ENCODE data around the gene PBX3. TPM values are rescaled to one million over a fixed set of nuclear protein-coding genes. Genes with fewer than 3 reads are reported as not detected.

PBX3 gene
- total and polyA plus RNA-seq, 2 of the 13 experiments (the other 11 are each of a cell fraction or from before 2014, with no cell fraction given), result 6.0 to 11.2 TPM

DNA sequence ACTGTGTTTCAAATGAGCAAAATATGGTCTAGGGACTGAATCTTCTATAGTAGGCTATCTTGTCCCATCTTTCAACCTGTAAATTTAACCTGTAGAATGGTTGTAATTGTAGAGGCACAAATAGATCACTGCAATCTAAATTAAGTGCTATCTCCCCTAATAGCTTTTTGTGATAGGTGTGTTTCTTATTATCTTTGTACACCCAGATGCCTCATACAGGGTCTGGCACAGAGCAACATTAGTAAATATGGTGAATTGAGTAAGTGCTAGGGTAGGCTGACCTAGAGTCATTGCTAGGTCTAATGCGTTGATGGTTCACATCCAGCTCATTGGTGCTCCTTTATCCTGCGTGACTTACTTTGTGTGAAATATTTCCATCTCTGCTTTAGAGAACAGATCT, 100.6 kb downstream of the PBX3 start:
- no peak overlapping the region for H3K27ac ChIP-seq (ENCODE audit: extremely low read length, insufficient read depth, low read length)
- no peaks in the 10 kb centered on the region for H3K36me3 ChIP-seq (replicated peaks in 1 of 2; ENCODE audit: control insufficient read depth in 1 of 2, insufficient read depth in 2 of 2, low read length in 2 of 2)
- DNase-seq (ENCODE audit: low spot score) (no peak), FAIRE-seq (no peak), ATAC-seq (no peak)
- H3K9me3 ChIP-seq (ENCODE audit: low read length), result no peaks in the 10 kb centered on the region
- no peak overlapping the region for H3K4me3 ChIP-seq (replicated peaks in 1 of 3; ENCODE audit: insufficient read depth in 1 of 3, low read depth in 2 of 3, low read length in 3 of 3)
- no peaks in the 10 kb centered on the region for H4K20me1 ChIP-seq (ENCODE audit: insufficient read depth, low read length)
- BruUV-seq (replicated peaks), result no TSS peak
- no peaks in the 10 kb centered on the region for H3K27me3 ChIP-seq (ENCODE audit: control insufficient read depth in 1 of 2, insufficient read depth in 2 of 2, low read length in 2 of 2)
- ChIA-PET POLR2A (no interaction called here), CTCF (ENCODE audit: low intra/inter-chr PET ratio, low total read pairs) (no interaction called here)
- intact Hi-C loops (cut with micrococcal nuclease; ENCODE audit: unreplicated experiment) (no loop called here), in situ Hi-C loops (cut with HindIII; ENCODE audit: extremely low pct_ligation_motif_present, low pct_unique_long_range_greater_than_20kb) (no loop called here)
- no peaks in the 10 kb centered on the region for H3K79me2 ChIP-seq (ENCODE audit: insufficient read depth, low read length)
- H3K4me1 ChIP-seq (ENCODE audit: insufficient read depth, low read length), result peaks cover 37% of the 10 kb centered on the region
- no peak overlapping the region for H3K9ac ChIP-seq (ENCODE audit: insufficient read depth, low read depth, low read length)
- TF ChIP-seq XBP1 (CRISPR knock-in tag; IDR thresholded peaks at IDR 0.05) (no peak), CBFB (CRISPR knock-in tag; IDR thresholded peaks at IDR 0.05) (no peak), NR1H2 (CRISPR knock-in tag; IDR thresholded peaks at IDR 0.05; ENCODE audit: borderline replicate concordance, low read depth) (no peak), GLI4 (CRISPR knock-in tag; IDR thresholded peaks at IDR 0.05; ENCODE audit: borderline replicate concordance) (no peak), ZNF34 (CRISPR knock-in tag; IDR thresholded peaks at IDR 0.05; ENCODE audit: borderline replicate concordance) (no peak), SP1 (IDR thresholded peaks at IDR 0.05) (no peak), SP1 (CRISPR knock-in tag; IDR thresholded peaks at IDR 0.05) (no peak)
- TF ChIP-seq, protein P1, sequence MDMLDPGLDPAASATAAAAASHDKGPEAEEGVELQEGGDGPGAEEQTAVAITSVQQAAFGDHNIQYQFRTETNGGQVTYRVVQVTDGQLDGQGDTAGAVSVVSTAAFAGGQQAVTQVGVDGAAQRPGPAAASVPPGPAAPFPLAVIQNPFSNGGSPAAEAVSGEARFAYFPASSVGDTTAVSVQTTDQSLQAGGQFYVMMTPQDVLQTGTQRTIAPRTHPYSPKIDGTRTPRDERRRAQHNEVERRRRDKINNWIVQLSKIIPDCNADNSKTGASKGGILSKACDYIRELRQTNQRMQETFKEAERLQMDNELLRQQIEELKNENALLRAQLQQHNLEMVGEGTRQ (IDR thresholded peaks at IDR 0.05; ENCODE audit: low read depth, low read length), result no peak
- TF ChIP-seq, protein P1 (CRISPR knock-in tag; IDR thresholded peaks at IDR 0.05; ENCODE audit: borderline replicate concordance), result no peak
- no peak overlapping the region for H2AFZ ChIP-seq (ENCODE audit: low read length)
- H3K4me2 ChIP-seq (ENCODE audit: low read depth, low read length), result no peak overlapping the region
- 95% methylated on average over 2 of the region's 2 CpGs for WGBS (ENCODE audit: low lambda C conversion rate)

All from HepG2 (cell line).